Dedifferentiated amniotic fluid mesenchymal stem cell (primary cell): Measurements from ENCODE around the gene ZNF681.
"Not testable (repeated sequence)": the region's sequence is repeated elsewhere in the genome, so short reads cannot be mapped to it uniquely, and the experiment has no call there.

Source experiments
- DNase-seq: peaks from one replicate; pipeline ENCODE4 v3.0.0-alpha.2; 2016; ENCODE audit errors: extremely low spot score

ZNF681 gene

DNA sequence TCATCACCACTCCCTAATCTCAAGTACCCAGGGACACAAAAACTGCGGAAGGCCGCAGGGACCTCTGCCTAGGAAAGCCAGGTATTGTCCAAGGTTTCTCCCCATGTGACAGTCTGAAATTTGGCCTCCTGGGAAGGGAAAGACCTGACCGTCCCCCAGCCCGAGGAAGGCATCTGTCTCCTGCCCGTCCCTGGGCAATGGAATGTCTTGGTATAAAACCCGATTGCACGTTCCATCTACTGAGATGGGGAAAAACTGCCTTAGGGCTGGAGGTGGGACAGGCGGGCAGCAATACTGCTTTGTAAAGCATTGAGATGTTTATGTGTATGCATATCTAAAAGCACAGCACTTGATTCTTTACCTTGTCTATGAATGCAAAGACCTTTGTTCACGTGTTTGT, 65.8 kb downstream of the ZNF681 start:
- DNase-seq: not testable (repeated sequence)
